HepG2 (cell line): ENCODE measurements around the gene KCNQ2. TPM values are rescaled to one million over a fixed set of nuclear protein-coding genes. Genes with fewer than 3 reads are reported as not detected.

ENCODE experiments used
- ATAC-seq: fragments of 200-7000 bp; cut with Tn5 transposase; 3 replicates; pipeline ENCODE4 v1.9.1; 2020; ENCODE audit warnings: mild to moderate bottlenecking, moderate library complexity
- BruUV-seq: library from RNA; stranded (reverse); fragments of 400-500 nt; replicated peaks from 2 replicates; lab custom pipeline; 2021; lab: Mats Ljungman, UMichigan
- CTCF ChIA-PET: fragments of 300-600 bp; formaldehyde crosslinking; extraction: SDS; loops from one replicate; lab custom pipeline; 2021; ENCODE audit warnings: low total read pairs, inconsistent platforms, low intra/inter-chr PET ratio; lab: Yijun Ruan, JAX
- POLR2A ChIA-PET: fragments of 350-600 bp; sonication (Branson Sonifier 250); formaldehyde crosslinking; loops from one replicate; lab custom pipeline; 2020; ENCODE audit warnings: antibody characterized with exemption, inconsistent platforms; lab: Yijun Ruan, JAX
- DNase-seq: peaks from one replicate; pipeline ENCODE4 v3.0.0-alpha.2; 2015; ENCODE audit warnings: low spot score
- FAIRE-seq: peaks from 3 replicates; lab custom pipeline; 2011; peaks lifted over from hg19 to GRCh38; lab: Jason Lieb, UNC
- H2AFZ ChIP-seq: one replicate; pipeline ENCODE4 v1.6.1; 2011; ENCODE audit warnings: low read length, inconsistent platforms
- H3K27ac ChIP-seq: fragments of 300-600 bp; 3 replicates; pipeline ENCODE4 v1.8.0; 2011; ENCODE audit warnings: mixed run types, mild to moderate bottlenecking, mixed read lengths, low read length, inconsistent platforms; ENCODE audit not compliant: insufficient read depth; ENCODE audit errors: extremely low read length
- H3K27me3 ChIP-seq, 2 experiments: fragments of 200-600 bp in 1 of 2; 2 replicates in 1 of 2; 3 replicates in 1 of 2; pipeline versions ENCODE4 v1.6.0 to v1.8.0; 2011; ENCODE audit warnings: low read length in 2 of 2, mild to moderate bottlenecking in 2 of 2, moderate library complexity in 2 of 2, inconsistent platforms in 1 of 2; ENCODE audit not compliant: insufficient read depth in 2 of 2, control insufficient read depth in 1 of 2
- H3K36me3 ChIP-seq, 2 experiments: fragments of 200-600 bp in 1 of 2; replicated peaks in 1 of 2; 2 replicates in 1 of 2; 3 replicates in 1 of 2; pipeline versions ENCODE4 v1.5.1 to v1.8.0; 2011; ENCODE audit warnings: low read length in 2 of 2, inconsistent platforms in 1 of 2; ENCODE audit not compliant: insufficient read depth in 2 of 2, control insufficient read depth in 1 of 2
- H3K4me1 ChIP-seq: 2 replicates; pipeline ENCODE4 v1.5.1; 2012; ENCODE audit warnings: low read length, inconsistent platforms; ENCODE audit not compliant: insufficient read depth
- H3K4me2 ChIP-seq: 2 replicates; pipeline ENCODE4 v1.6.0; 2011; ENCODE audit warnings: low read depth, low read length, inconsistent platforms
- H3K4me3 ChIP-seq, 3 experiments: fragments of 200-600 bp in 1 of 3; sonication (generic), shearing (Covaris generic) in 1 of 3; replicated peaks in 1 of 3; 2 replicates each; pipeline ENCODE4 v1.5.1; 2011 to 2016; ENCODE audit warnings: low read length in 3 of 3, inconsistent platforms in 2 of 3, low read depth in 2 of 3, mild to moderate bottlenecking in 2 of 3, control low read depth in 1 of 3, mixed read lengths in 1 of 3; ENCODE audit not compliant: insufficient read depth in 1 of 3
- H3K79me2 ChIP-seq: one replicate; pipeline ENCODE4 v1.6.1; 2011; ENCODE audit warnings: low read length, inconsistent platforms; ENCODE audit not compliant: insufficient read depth
- H3K9ac ChIP-seq: 2 replicates; pipeline ENCODE4 v1.6.0; 2011; ENCODE audit warnings: mild to moderate bottlenecking, low read depth, low read length, inconsistent platforms; ENCODE audit not compliant: insufficient read depth
- H3K9me3 ChIP-seq: 2 replicates; pipeline ENCODE4 v1.5.1; 2012; ENCODE audit warnings: mild to moderate bottlenecking, low read length
- H4K20me1 ChIP-seq: 2 replicates; pipeline ENCODE4 v1.6.0; 2011; ENCODE audit warnings: inconsistent platforms, mild to moderate bottlenecking, low read length, moderate library complexity; ENCODE audit not compliant: insufficient read depth
- CREB1 ChIP-seq, 2 experiments: fragments of 450-650 bp in 1 of 2; IDR thresholded peaks; 2 replicates each; pipeline ENCODE4 v1.6.1; 2016 to 2017; ENCODE audit warnings: control low read depth in 1 of 2, mild to moderate bottlenecking in 1 of 2, missing compliant biosample characterization in 1 of 2, missing genetic modification characterization in 1 of 2
- KAT7 ChIP-seq: IDR thresholded peaks from 2 replicates; pipeline ENCODE4 v1.6.1; 2018; ENCODE audit warnings: borderline replicate concordance, missing compliant biosample characterization
- MAFK ChIP-seq, 2 experiments: IDR thresholded peaks in 1 of 2; conservative IDR thresholded peaks in 1 of 2; 2 replicates each; pipeline ENCODE4 v1.6.1; 2011; ENCODE audit warnings: improper control_type of control experiment in 2 of 2, low read length in 2 of 2
- NFAT5 ChIP-seq: sonication (generic); formaldehyde crosslinking; IDR thresholded peaks from 2 replicates; pipeline ENCODE4 v1.4.0; 2020; ENCODE audit warnings: missing genetic modification reagents
- NRL ChIP-seq: sonication (generic); formaldehyde crosslinking; IDR thresholded peaks from 2 replicates; pipeline ENCODE4 v1.5.0; 2020; ENCODE audit warnings: missing genetic modification reagents, mild to moderate bottlenecking, moderate library complexity, borderline replicate concordance
- RELA ChIP-seq: sonication (generic); formaldehyde crosslinking; IDR thresholded peaks from 2 replicates; pipeline ENCODE4 v1.4.0; 2020; ENCODE audit warnings: missing genetic modification reagents
- TOPORS ChIP-seq: sonication (generic); formaldehyde crosslinking; IDR thresholded peaks from 2 replicates; pipeline ENCODE4 v1.8.0; 2023; ENCODE audit warnings: mild to moderate bottlenecking, missing genetic modification reagents
- XBP1 ChIP-seq: sonication (generic); formaldehyde crosslinking; IDR thresholded peaks from 2 replicates; pipeline ENCODE4 v1.5.0; 2020; ENCODE audit warnings: missing genetic modification reagents
- WGBS: methylation state at CpG from one replicate; pipeline ENCODE4 v1.1.6; 2017; ENCODE audit warnings: low lambda C conversion rate; 5-methylcytosine and 5-hydroxymethylcytosine counted together
- in situ Hi-C: cut with HindIII; loops from 2 replicates; pipeline ENCODE4 v1.10.0; 2017; ENCODE audit warnings: low pct_unique_long_range_greater_than_20kb; ENCODE audit not compliant: extremely low pct_ligation_motif_present
- intact Hi-C: fragments of 100-400 bp; cut with micrococcal nuclease; formaldehyde crosslinking; loops from one replicate; pipeline ENCODE4 v1.10.0; 2022; ENCODE audit not compliant: unreplicated experiment
- polyA plus RNA-seq, 8 experiments: library from polyadenylated mRNA; depleted of rRNA in 3 of 8; stranded (reverse) in 7 of 8; unstranded in 1 of 8; fragments of >200 nt; fragmentation: Illumina TruSeq in 4 of 8; extraction: Trizol in 4 of 8; gene quantifications; 2 replicates each; pipeline versions ENCODE4 v1.2.1 to v1.2.3, GENCODE V29; 2011 to 2016; ENCODE audit warnings: low read depth in 4 of 8, missing spikeins in 1 of 8, mixed read lengths in 1 of 8; ENCODE audit not compliant: insufficient read depth in 1 of 8
- total RNA-seq, 5 experiments: library from RNA; depleted of rRNA; stranded (reverse); fragments of >200 nt; fragmentation: Illumina TruSeq; extraction: Trizol; gene quantifications; 2 replicates each; pipeline ENCODE4 v1.2.3, GENCODE V29; 2016; ENCODE audit warnings: low read depth in 1 of 5
- TF ChIP-seq, protein P1 (sequence below): sonication (generic); formaldehyde crosslinking; IDR thresholded peaks from 2 replicates; pipeline ENCODE4 v1.4.0; 2020; ENCODE audit warnings: missing genetic modification reagents, borderline replicate concordance
- TF ChIP-seq, protein P2 (sequence below): IDR thresholded peaks from 2 replicates; pipeline ENCODE4 v1.6.1; 2016

The KCNQ2 gene
- total and polyA plus RNA-seq, 2 of the 13 experiments (the other 11 are each of a cell fraction or from before 2014, with no cell fraction given) = not detected

- TF ChIP-seq, protein P1, sequence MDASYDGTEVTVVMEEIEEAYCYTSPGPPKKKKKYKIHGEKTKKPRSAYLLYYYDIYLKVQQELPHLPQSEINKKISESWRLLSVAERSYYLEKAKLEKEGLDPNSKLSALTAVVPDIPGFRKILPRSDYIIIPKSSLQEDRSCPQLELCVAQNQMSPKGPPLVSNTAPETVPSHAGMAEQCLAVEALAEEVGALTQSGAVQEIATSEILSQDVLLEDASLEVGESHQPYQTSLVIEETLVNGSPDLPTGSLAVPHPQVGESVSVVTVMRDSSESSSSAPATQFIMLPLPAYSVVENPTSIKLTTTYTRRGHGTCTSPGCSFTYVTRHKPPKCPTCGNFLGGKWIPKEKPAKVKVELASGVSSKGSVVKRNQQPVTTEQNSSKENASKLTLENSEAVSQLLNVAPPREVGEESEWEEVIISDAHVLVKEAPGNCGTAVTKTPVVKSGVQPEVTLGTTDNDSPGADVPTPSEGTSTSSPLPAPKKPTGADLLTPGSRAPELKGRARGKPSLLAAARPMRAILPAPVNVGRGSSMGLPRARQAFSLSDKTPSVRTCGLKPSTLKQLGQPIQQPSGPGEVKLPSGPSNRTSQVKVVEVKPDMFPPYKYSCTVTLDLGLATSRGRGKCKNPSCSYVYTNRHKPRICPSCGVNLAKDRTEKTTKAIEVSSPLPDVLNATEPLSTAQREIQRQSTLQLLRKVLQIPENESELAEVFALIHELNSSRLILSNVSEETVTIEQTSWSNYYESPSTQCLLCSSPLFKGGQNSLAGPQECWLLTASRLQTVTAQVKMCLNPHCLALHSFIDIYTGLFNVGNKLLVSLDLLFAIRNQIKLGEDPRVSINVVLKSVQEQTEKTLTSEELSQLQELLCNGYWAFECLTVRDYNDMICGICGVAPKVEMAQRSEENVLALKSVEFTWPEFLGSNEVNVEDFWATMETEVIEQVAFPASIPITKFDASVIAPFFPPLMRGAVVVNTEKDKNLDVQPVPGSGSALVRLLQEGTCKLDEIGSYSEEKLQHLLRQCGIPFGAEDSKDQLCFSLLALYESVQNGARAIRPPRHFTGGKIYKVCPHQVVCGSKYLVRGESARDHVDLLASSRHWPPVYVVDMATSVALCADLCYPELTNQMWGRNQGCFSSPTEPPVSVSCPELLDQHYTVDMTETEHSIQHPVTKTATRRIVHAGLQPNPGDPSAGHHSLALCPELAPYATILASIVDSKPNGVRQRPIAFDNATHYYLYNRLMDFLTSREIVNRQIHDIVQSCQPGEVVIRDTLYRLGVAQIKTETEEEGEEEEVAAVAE (CRISPR knock-in tag) = no peak
- TF ChIP-seq, protein P2, sequence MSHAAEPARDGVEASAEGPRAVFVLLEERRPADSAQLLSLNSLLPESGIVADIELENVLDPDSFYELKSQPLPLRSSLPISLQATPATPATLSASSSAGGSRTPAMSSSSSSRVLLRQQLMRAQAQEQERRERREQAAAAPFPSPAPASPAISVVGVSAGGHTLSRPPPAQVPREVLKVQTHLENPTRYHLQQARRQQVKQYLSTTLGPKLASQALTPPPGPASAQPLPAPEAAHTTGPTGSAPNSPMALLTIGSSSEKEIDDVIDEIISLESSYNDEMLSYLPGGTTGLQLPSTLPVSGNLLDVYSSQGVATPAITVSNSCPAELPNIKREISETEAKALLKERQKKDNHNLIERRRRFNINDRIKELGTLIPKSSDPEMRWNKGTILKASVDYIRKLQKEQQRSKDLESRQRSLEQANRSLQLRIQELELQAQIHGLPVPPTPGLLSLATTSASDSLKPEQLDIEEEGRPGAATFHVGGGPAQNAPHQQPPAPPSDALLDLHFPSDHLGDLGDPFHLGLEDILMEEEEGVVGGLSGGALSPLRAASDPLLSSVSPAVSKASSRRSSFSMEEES (CRISPR knock-in tag) = peak; percentile 56
- no peak for TF ChIP-seq RELA (CRISPR knock-in tag)
- TF ChIP-seq XBP1 (CRISPR knock-in tag) = no peak
- no peak for TF ChIP-seq TOPORS (CRISPR knock-in tag)
- TF ChIP-seq KAT7 (CRISPR knock-in tag) = no peak
Measured at GRCh38 chr20:63378626-63379025, 93.8 kb downstream of the KCNQ2 start (continued).

GRCh38 chr20:63377951-63378381, 94.5 kb downstream of the KCNQ2 start:
- Histone ChIP-seq H3K9me3 (no peaks in the 10 kb centered on the region), H3K4me3 (no peak overlapping the region), H3K27ac (no peak overlapping the region), H3K4me1 (peaks cover 39% of the 10 kb centered on the region), H3K4me2 (no peak overlapping the region), H3K9ac (no peak overlapping the region), H3K79me2 (no peaks in the 10 kb centered on the region), H3K27me3 (peaks cover 7 to 41% of the 10 kb centered on the region in 2 experiments; a peak in 4 of 5 replicates), H4K20me1 (peaks cover 11% of the 10 kb centered on the region; the same call in 1 of the 2 replicates), H3K36me3 (no peaks in the 10 kb centered on the region), H2AFZ (no peak overlapping the region)
- no TSS peak for BruUV-seq
- 28% methylated on average over 15 of the region's 15 CpGs for WGBS
- FAIRE-seq = no peak
- in situ Hi-C loops = no loop called here
- no peak for ATAC-seq
- CTCF ChIA-PET = interaction anchor here (3.9 kb wide), 1 partner anchor 68 kb away, joined by 18 read pairs; no protein-coding TSS in a partner anchor
- POLR2A ChIA-PET = interaction anchor here (0.6 to 1.8 kb wide), 4 partner anchors 10 to 68 kb away, joined by 3 to 7 read pairs (median 4); no protein-coding TSS in a partner anchor
- intact Hi-C loops = no loop called here
- DNase-seq = no peak
- TF ChIP-seq NFAT5 (CRISPR knock-in tag) (no peak), NRL (CRISPR knock-in tag) (no peak), MAFK (conservative IDR thresholded peaks at IDR 0.05 in 1 of 2, IDR thresholded peaks at IDR 0.05 in 1 of 2; ENCODE audit: low read length in 2 of 2) (peak; percentile 58 to 76), CREB1 (IDR thresholded peaks at IDR 0.05) (peak; percentile 78), CREB1 (CRISPR knock-in tag; IDR thresholded peaks at IDR 0.05) (no peak)
